HCT116 (cell line): ENCODE measurements around the gene EFEMP2. TPM values are rescaled to one million over a fixed set of nuclear protein-coding genes. Genes with fewer than 3 reads are reported as not detected.

Experiments
- ATAC-seq: fragments of 200-7000 bp; cut with Tn5 transposase; 2 replicates; pipeline ENCODE4 v1.9.1; 2020; ENCODE audit warnings: mild to moderate bottlenecking, moderate library complexity
- BruUV-seq: library from RNA; stranded (reverse); fragments of 400-500 nt; replicated peaks from 2 replicates; lab custom pipeline; 2021; lab: Mats Ljungman, UMichigan
- CTCF ChIA-PET: fragments of 300-600 bp; sonication (Branson Sonifier 250); formaldehyde crosslinking; loops from one replicate; lab custom pipeline; 2021; ENCODE audit warnings: antibody characterized with exemption; lab: Charles Lee
- POLR2A ChIA-PET: fragments of 300-600, 350-600 bp; sonication (Branson Sonifier 250); formaldehyde crosslinking; loops from one replicate; lab custom pipeline; 2021; ENCODE audit warnings: antibody characterized with exemption; lab: Charles Lee
- RAD21 ChIA-PET, 2 experiments: fragments of 300-600 bp; sonication (Branson Sonifier 250); formaldehyde crosslinking; loops; one replicate each; lab custom pipeline; 2023; ENCODE audit warnings: low total read pairs in 2 of 2; ENCODE audit not compliant: uncharacterized antibody in 2 of 2, unreplicated experiment in 2 of 2, low non-redundant PET in 1 of 2; lab: Charles Lee
- DNase-seq: peaks from one replicate; pipeline ENCODE4 v3.0.0-alpha.2; 2010; ENCODE audit warnings: low read depth, low spot score
- H2AFZ ChIP-seq: fragments of 200-600 bp; shearing (Covaris generic), sonication (generic); 2 replicates; pipeline ENCODE4 v1.6.1; 2017; ENCODE audit warnings: low read depth, mixed run types, mixed read lengths, antibody characterized with exemption, low read length; ENCODE audit not compliant: poor library complexity, severe bottlenecking
- H3K27ac ChIP-seq: 2 replicates; pipeline ENCODE4 v1.5.1; 2012; ENCODE audit warnings: low read depth, low read length
- H3K27me3 ChIP-seq: fragments of 200-600 bp; sonication (generic); 2 replicates; pipeline ENCODE4 v1.6.1; 2016; ENCODE audit warnings: mixed run types, low read length, mixed read lengths; ENCODE audit not compliant: insufficient read depth
- H3K36me3 ChIP-seq, 2 experiments: fragments of 200-500 bp in 1 of 2; fragments of 200-600 bp in 1 of 2; sonication (Bioruptor generic) in 1 of 2; sonication (generic) in 1 of 2; 2 replicates each; pipeline versions ENCODE4 v1.5.1 to v1.6.1; 2014 to 2016; ENCODE audit warnings: low read length in 2 of 2, inconsistent platforms in 1 of 2, mixed read lengths in 1 of 2, mixed run types in 1 of 2; ENCODE audit not compliant: insufficient read depth in 2 of 2, control insufficient read depth in 1 of 2
- H3K4me1 ChIP-seq, 2 experiments: fragments of 200-600 bp in 1 of 2; sonication (generic) in 1 of 2; 2 replicates each; pipeline versions ENCODE4 v1.5.1 to v1.6.1; 2012 to 2017; ENCODE audit warnings: low read length in 2 of 2, inconsistent platforms in 1 of 2, mild to moderate bottlenecking in 1 of 2, mixed read lengths in 1 of 2, mixed run types in 1 of 2, moderate library complexity in 1 of 2; ENCODE audit not compliant: insufficient read depth in 2 of 2, control insufficient read depth in 1 of 2
- H3K4me2 ChIP-seq: fragments of 200-600 bp; sonication (generic); 2 replicates; pipeline ENCODE4 v1.6.1; 2017; ENCODE audit warnings: mixed run types, low read length, mixed read lengths
- H3K4me3 ChIP-seq, 2 experiments: fragments of 200-600 bp in 1 of 2; sonication (generic) in 1 of 2; replicated peaks in 1 of 2; 2 replicates each; pipeline ENCODE4 v1.5.1; 2011 to 2016; ENCODE audit warnings: low read length in 2 of 2, control low read depth in 1 of 2, low read depth in 1 of 2, mild to moderate bottlenecking in 1 of 2, mixed read lengths in 1 of 2, mixed run types in 1 of 2
- H3K79me2 ChIP-seq: fragments of 200-600 bp; sonication (generic); 2 replicates; pipeline ENCODE4 v1.6.1; 2017; ENCODE audit warnings: mild to moderate bottlenecking, mixed run types, low read length, moderate library complexity, mixed read lengths; ENCODE audit not compliant: insufficient read depth
- H3K9ac ChIP-seq: fragments of 200-600 bp; sonication (generic); 2 replicates; pipeline ENCODE4 v1.6.1; 2016; ENCODE audit warnings: low read length, mixed read lengths
- H3K9me2 ChIP-seq: fragments of 200-600 bp; sonication (generic), shearing (Covaris generic); 2 replicates; pipeline ENCODE4 v1.6.1; 2017; ENCODE audit warnings: mixed run types, mild to moderate bottlenecking, moderate library complexity; ENCODE audit not compliant: insufficient read depth
- H3K9me3 ChIP-seq, 2 experiments: fragments of 200-500 bp in 1 of 2; fragments of 200-600 bp in 1 of 2; sonication (Bioruptor generic) in 1 of 2; sonication (generic) in 1 of 2; 2 replicates each; pipeline ENCODE4 v1.6.1; 2014 to 2017; ENCODE audit warnings: low read length in 2 of 2, mixed read lengths in 2 of 2, inconsistent platforms in 1 of 2, low read depth in 1 of 2, mild to moderate bottlenecking in 1 of 2, mixed run types in 1 of 2, moderate library complexity in 1 of 2; ENCODE audit not compliant: control insufficient read depth in 1 of 2, insufficient read depth in 1 of 2
- H4K20me1 ChIP-seq: fragments of 200-600 bp; sonication (generic), shearing (Covaris generic); 2 replicates; pipeline ENCODE4 v1.6.1; 2017; ENCODE audit warnings: mixed run types, mild to moderate bottlenecking, moderate library complexity; ENCODE audit not compliant: insufficient read depth
- CEBPB ChIP-seq: IDR thresholded peaks from 2 replicates; pipeline ENCODE4 v1.6.1; 2012; ENCODE audit warnings: low read depth
- CTCF ChIP-seq, 3 experiments: fragments of 200-600 bp in 1 of 3; sonication (generic) in 1 of 3; IDR thresholded peaks in 2 of 3; conservative IDR thresholded peaks in 1 of 3; 2 replicates each; pipeline ENCODE4 v1.5.1; 2012 to 2017; ENCODE audit warnings: low read depth in 2 of 3, low read length in 2 of 3, antibody characterized with exemption in 1 of 3, borderline replicate concordance in 1 of 3, control low read depth in 1 of 3, mild to moderate bottlenecking in 1 of 3, mixed read lengths in 1 of 3, mixed run types in 1 of 3, moderate library complexity in 1 of 3; ENCODE audit not compliant: insufficient read depth in 1 of 3
- EGR1 ChIP-seq: IDR thresholded peaks from 2 replicates; pipeline ENCODE4 v1.6.1; 2012; ENCODE audit warnings: low read depth
- EZH2 ChIP-seq: fragments of 200-600 bp; sonication (generic); IDR thresholded peaks from 2 replicates; pipeline ENCODE4 v1.6.1; 2017; ENCODE audit warnings: antibody characterized with exemption, mixed run types
- JUND ChIP-seq: IDR thresholded peaks from 2 replicates; pipeline ENCODE4 v1.6.1; 2012
- POLR2A ChIP-seq: IDR thresholded peaks from 2 replicates; pipeline ENCODE4 v1.7.0; 2011; ENCODE audit warnings: borderline replicate concordance; ENCODE audit not compliant: insufficient read depth, insufficient read length; ENCODE audit errors: extremely low read depth
- POLR2AphosphoS5 ChIP-seq: IDR thresholded peaks from 2 replicates; pipeline ENCODE4 v1.6.1; 2011; ENCODE audit warnings: mild to moderate bottlenecking, low read depth, low read length, moderate library complexity
- REST ChIP-seq: IDR thresholded peaks from 2 replicates; pipeline ENCODE4 v1.6.1; 2012; ENCODE audit warnings: low read depth
- SIN3A ChIP-seq: IDR thresholded peaks from 2 replicates; pipeline ENCODE4 v1.6.1; 2012; ENCODE audit warnings: low read depth
- SRF ChIP-seq: IDR thresholded peaks from 2 replicates; pipeline ENCODE4 v1.6.1; 2012; ENCODE audit warnings: low read depth
- TCF7L2 ChIP-seq: IDR thresholded peaks from 2 replicates; pipeline ENCODE4 v1.7.0; 2011; ENCODE audit warnings: borderline replicate concordance, inconsistent platforms; ENCODE audit not compliant: insufficient read depth, insufficient read length; ENCODE audit errors: extremely low read depth
- YY1 ChIP-seq: IDR thresholded peaks from 2 replicates; pipeline ENCODE4 v1.6.1; 2011; ENCODE audit warnings: low read length, low read depth, moderate library complexity, mild to moderate bottlenecking; ENCODE audit not compliant: insufficient replicate concordance; ENCODE audit errors: extremely low read depth
- ZBTB33 ChIP-seq: IDR thresholded peaks from 2 replicates; pipeline ENCODE4 v1.6.1; 2011; ENCODE audit warnings: mild to moderate bottlenecking, low read length, moderate library complexity; ENCODE audit not compliant: insufficient replicate concordance; ENCODE audit errors: extremely low read depth
- ZNF274 ChIP-seq: fragments of 200-500 bp; sonication (Bioruptor generic); IDR thresholded peaks from 2 replicates; pipeline ENCODE4 v1.6.1; 2014; ENCODE audit warnings: mild to moderate bottlenecking, low read depth, low read length, inconsistent platforms
- intact Hi-C: fragments of 100-400 bp; cut with micrococcal nuclease; formaldehyde crosslinking; loops from 2 replicates; pipeline ENCODE4 v1.10.0; 2022
- total RNA-seq: library from RNA; stranded (reverse); gene quantifications from one replicate; pipeline ENCODE4 v1.2.1, GENCODE V29; 2021; ENCODE audit not compliant: unreplicated experiment

Gene EFEMP2
- total RNA-seq, 1 experiment from 2014 or later = 8.4 TPM

GRCh38 chr11:65834202-65834601 lies 38.4 kb downstream of the EFEMP2 start:
- no peak for ATAC-seq
- CTCF ChIA-PET = no interaction called here
- intact Hi-C loops = no loop called here
- no peak overlapping the region for H3K4me3 ChIP-seq
- no peak overlapping the region for H3K27ac ChIP-seq
- no peaks in the 10 kb centered on the region for H3K9me3 ChIP-seq
- no peaks in the 10 kb centered on the region for H3K36me3 ChIP-seq
- no peaks in the 10 kb centered on the region for H3K79me2 ChIP-seq
- RAD21 ChIA-PET = no interaction called here
- no peak overlapping the region for H3K9ac ChIP-seq
- TF ChIP-seq EGR1 (no peak), POLR2A (no peak), ZBTB33 (no peak), SRF (no peak), EZH2 (no peak), TCF7L2 (no peak), CEBPB (no peak), JUND (no peak), ZNF274 (no peak), POLR2AphosphoS5 (no peak), SIN3A (no peak), YY1 (no peak), CTCF (IDR thresholded peaks at IDR 0.05 in 2 of 3, conservative IDR thresholded peaks at IDR 0.05 in 1 of 3; ENCODE audit: borderline replicate concordance in 1 of 3, insufficient read depth in 1 of 3, low read depth in 2 of 3, low read length in 2 of 3) (no peak), REST (no peak)
- no peaks in the 10 kb centered on the region for H3K9me2 ChIP-seq
- DNase-seq = no peak
- no peak overlapping the region for H2AFZ ChIP-seq
- H3K4me2 ChIP-seq = no peak overlapping the region
- H3K4me1 ChIP-seq = no peaks in the 10 kb centered on the region
- POLR2A ChIA-PET = no interaction called here
- H3K27me3 ChIP-seq = peaks cover 17% of the 10 kb centered on the region
- no peaks in the 10 kb centered on the region for H4K20me1 ChIP-seq
- no TSS peak for BruUV-seq
